DMS53 treated with DMSO at 0.1 percent for 48 hours (cell line): ENCODE data around the gene ACTMAP.

ENCODE experiments used
- DNase-seq: peaks from one replicate; lab custom pipeline; 2025; ENCODE audit not compliant: unreplicated experiment; lab: John Stamatoyannopoulos, UW

Gene ACTMAP

GRCh38 chr19:40721936-40722661 is 28.2 kb downstream of the ACTMAP start:
- no peak for DNase-seq

DNA sequence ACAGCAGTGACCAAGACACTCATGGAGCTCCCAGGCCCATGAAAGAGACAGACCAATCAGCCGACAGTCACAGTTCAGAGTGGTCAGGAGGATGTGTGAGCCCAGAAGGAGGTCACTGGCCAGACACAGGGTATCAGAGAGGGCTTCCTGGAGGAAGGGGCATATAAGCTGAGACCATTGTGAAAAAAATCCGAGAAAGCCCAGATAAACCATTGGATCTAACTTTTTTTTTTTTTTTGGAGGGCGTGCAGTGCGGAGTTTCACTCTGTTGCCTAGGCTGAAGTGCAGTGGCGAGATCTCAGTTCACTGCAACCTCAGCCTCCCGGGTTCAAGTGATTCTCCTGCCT is 29.2 kb downstream of the ACTMAP start:
- DNase-seq = no peak

DNA sequence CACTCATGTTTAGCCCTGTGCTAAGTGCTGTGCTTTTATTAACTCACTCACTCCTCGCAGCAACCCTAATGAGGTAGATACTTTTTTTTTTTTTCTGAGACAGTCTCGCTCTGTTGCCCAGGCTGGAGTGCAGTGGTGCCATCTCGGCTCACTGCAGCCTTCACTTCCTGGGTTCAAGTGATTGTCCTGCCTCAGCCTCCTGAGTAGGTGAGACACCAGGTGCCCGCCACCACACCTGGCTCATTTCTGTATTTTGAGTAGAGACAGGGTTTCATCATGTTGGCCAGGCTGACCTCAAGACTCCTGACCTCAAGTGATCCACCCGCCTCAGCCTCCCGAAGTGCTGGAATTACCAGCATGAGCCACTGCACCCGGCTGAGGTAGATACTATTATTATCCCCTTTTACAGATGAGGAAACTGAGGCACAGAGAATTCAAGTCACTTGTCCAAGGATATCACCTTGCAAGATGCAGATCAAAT is 30.8 kb downstream of the ACTMAP start:
- DNase-seq = no peak

DNA sequence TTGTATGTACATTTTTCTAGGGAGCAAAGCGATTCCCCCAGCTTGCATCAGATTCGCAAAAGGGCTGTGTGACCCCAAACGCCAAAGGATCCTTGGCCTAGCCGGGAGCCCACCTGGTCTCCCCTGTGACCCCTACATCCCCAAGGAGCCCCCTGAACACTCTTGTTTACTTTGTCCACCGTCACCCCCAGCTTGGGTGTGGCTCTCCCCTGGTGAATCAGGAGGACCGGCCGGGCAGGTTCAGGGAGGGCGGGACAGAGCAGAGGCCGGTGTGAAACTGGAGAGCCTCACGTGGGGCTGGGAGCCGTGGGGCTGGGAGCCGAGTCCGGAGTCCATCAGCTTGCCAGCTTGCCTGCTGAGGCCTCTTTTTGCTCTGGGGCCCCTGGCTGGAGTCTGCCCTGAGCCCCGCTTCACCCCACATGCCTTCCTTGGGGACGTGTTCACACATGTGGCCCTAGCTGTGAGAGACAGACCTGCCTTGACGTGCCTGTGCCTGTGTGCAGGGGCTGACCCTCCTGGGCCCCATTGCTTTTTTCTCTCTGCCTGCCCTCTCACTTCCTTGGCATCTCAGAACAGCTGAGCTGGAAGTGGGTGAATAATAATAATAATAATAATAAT is 31.4 kb downstream of the ACTMAP start:
- peak; percentile 76 for DNase-seq

- DNase-seq = peak; percentile 28
Measured at GRCh38 chr19:40717880-40718773, 32.1 kb downstream of the ACTMAP start.

DNA sequence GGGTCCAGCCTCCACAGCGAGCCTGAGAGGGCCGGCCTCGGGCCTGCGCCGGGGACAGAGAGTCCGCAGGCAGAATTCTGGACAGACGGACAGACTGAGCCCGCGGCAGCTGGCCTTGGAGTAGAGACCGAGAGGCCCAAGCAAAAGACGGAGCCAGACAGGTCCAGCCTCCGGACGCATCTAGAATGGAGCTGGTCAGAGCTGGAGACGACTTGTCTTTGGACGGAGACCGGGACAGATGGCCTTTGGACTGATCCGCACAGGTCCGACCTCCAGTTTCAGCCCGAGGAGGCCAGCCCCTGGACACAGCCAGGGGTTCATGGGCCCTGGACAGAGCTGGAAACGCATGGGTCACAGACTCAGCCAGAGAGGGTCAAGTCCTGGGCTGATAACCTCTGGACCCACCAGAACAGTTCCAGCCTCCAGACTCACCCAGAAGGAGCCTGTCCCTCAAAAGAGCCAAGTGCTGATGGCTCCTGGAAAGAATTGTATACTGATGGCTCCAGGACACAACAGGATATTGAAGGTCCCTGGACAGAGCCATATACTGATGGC is 32.9 kb downstream of the ACTMAP start:
- peak; percentile 39 for DNase-seq

GRCh38 chr19:40716482-40717324 is 33.6 kb downstream of the ACTMAP start, which contains the start of the genes COQ8B and ITPKC:
Gene COQ8B (minus strand): TSS chr19:40716886. CDS start chr19:40714632, 2,254 bp downstream.
Gene ITPKC (plus strand): TSS chr19:40717112. CDS start chr19:40717136, 24 bp downstream.
- DNase-seq = peak; percentile 95

DNA sequence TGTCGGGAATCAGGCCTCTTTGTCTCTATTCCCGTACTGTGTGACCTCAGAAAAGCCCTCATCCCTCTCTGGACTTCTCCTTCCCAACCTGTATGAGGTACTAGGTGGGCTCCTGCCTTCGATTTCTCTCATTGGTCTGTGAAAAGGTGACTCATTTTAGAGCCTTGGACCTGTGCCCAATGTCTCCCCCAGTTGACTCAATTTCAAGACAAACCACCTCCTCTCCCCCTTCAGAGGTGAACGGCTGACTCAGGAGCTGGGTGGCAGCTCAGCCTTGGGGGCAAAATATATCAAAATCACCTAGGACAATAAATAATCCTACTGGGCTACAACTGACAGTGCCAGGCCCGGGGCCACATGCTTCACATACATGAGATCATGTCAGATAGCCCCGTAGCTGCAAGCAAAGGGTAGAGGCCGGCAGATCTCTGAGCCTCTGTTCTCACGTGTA is 34.2 kb downstream of the ACTMAP start:
- DNase-seq = peak; percentile 72

GRCh38 chr19:40714441-40715299 is 35.6 kb downstream of the ACTMAP start:
- DNase-seq = peak; percentile 91

GRCh38 chr19:40713939-40714338 is 36.3 kb downstream of the ACTMAP start:
- DNase-seq = no peak

DNA sequence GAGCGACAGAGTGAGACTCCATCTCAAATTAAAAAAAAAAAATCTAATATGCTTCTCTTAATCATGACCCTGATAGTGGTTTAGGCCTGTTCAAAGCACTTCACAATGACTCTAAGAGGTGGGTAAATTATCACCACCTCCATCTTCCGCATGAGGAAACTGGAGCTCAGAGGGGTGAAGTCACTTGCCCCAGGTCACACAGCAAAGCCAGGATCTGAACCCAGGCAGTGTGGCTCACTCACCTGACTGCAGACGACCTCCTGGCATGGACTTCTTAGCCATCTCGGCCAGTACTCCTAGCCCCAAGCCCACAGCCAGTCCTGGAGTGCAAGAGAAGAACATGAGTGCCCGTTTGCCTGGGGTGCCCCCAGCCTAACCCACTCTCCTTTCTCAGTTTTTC is 40.5 kb downstream of the ACTMAP start:
- no peak for DNase-seq

GRCh38 chr19:40707615-40708014 is 42.7 kb downstream of the ACTMAP start:
- DNase-seq = no peak

DNA sequence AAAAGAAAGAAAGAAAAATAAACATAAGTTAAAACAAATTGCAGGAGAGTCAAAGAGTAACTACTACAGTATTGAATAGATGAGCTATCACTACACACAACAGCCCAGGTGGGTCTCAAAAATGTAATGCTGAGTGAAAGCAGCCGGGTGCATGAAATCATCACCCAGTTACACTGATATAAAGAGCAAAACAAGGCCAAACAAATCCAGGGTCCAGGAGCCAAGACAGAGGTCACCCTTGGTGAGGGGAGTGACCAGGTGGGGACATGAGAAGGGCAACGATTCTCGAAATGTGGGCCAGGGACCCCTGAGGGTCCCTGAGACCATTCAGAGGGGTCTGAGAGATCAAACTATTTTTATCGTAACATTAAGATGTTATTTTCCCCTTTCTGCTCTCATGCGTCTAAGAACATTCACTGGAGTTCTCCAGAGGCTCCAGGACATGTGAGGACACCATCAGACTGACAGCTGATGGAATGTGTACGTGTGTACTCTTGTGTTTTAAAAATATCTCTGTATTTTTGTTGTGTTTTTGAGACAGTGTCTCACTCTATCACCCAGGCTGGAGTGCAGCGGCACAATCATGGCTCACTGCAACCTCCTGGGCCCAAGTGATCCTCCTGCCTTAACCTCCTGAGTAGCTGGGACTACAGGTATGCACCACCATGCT is 44.2 kb downstream of the ACTMAP start:
- DNase-seq = no peak

DNA sequence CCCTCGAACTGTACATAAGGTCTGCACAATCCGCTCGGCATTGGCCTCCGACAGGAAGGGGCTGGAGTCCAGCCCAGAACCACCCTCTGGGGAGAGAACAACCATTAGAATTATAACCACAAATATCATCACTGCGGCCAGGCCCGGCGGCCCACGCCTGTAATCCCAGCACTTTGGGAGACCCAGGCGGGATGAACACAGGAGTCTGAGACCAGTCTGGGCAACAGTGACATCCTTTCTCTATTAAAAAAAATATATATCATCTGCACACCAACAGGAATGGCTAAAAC is 45.0 kb downstream of the ACTMAP start:
- no peak for DNase-seq

- no peak for DNase-seq
Measured at GRCh38 chr19:40704491-40705361, 45.6 kb downstream of the ACTMAP start.

- no peak for DNase-seq
Measured at GRCh38 chr19:40703029-40703755, 47.1 kb downstream of the ACTMAP start.

GRCh38 chr19:40702337-40703012 is 47.8 kb downstream of the ACTMAP start:
- DNase-seq = no peak
